Testis (tissue), 2 donors: ENCODE results near the gene ABHD6.

Experiments used
- CTCF ChIP-seq, 3 experiments: fragments of 450-650 bp in 2 of 3; fragments of 200-600 bp in 1 of 3; sonication (generic) in 1 of 3; IDR thresholded peaks; one replicate each; pipeline ENCODE4 v1.5.1; 2016 to 2019; ENCODE audit warnings: antibody characterized with exemption in 3 of 3, mild to moderate bottlenecking in 2 of 3, moderate library complexity in 1 of 3
- POLR2A ChIP-seq: fragments of 450-650 bp; IDR thresholded peaks from one replicate; pipeline ENCODE4 v1.6.1; 2017; ENCODE audit warnings: antibody characterized with exemption, mild to moderate bottlenecking, moderate library complexity

GRCh38 chr3:58235970-58236369, 1.6 kb upstream of the ABHD6 start:
- TF ChIP-seq CTCF (IDR thresholded peaks at IDR 0.05) (no peak), POLR2A (no peak)
